HEK293T (cell line): ENCODE results near the gene FGF14.

ENCODE experiments used
- ARNT ChIP-seq: fragments of 450-650 bp; IDR thresholded peaks from 2 replicates; pipeline ENCODE4 v1.6.1; 2017; ENCODE audit warnings: mild to moderate bottlenecking
- BHLHE40 ChIP-seq: fragments of 450-650 bp; IDR thresholded peaks from 2 replicates; pipeline ENCODE4 v1.6.1; 2016; ENCODE audit warnings: mild to moderate bottlenecking, moderate library complexity, borderline replicate concordance
- FOXA1 ChIP-seq: fragments of 450-650 bp; IDR thresholded peaks from 2 replicates; pipeline ENCODE4 v1.6.1; 2016; ENCODE audit warnings: mild to moderate bottlenecking
- FOXK2 ChIP-seq: fragments of 450-650 bp; IDR thresholded peaks from 2 replicates; pipeline ENCODE4 v1.6.1; 2016; ENCODE audit warnings: mild to moderate bottlenecking
- FOXM1 ChIP-seq: fragments of 450-650 bp; IDR thresholded peaks from 2 replicates; pipeline ENCODE4 v1.6.1; 2017; ENCODE audit warnings: mild to moderate bottlenecking, borderline replicate concordance
- PKNOX1 ChIP-seq: fragments of 450-650 bp; IDR thresholded peaks from 2 replicates; pipeline ENCODE4 v1.6.1; 2016
- SP1 ChIP-seq: fragments of 450-650 bp; IDR thresholded peaks from 2 replicates; pipeline ENCODE4 v1.6.1; 2017
- SUZ12 ChIP-seq: fragments of 450-650 bp; IDR thresholded peaks from 2 replicates; pipeline ENCODE4 v1.6.1; 2016; ENCODE audit warnings: mild to moderate bottlenecking
- TARDBP ChIP-seq: fragments of 450-650 bp; IDR thresholded peaks from 2 replicates; pipeline ENCODE4 v1.6.1; 2016

- TF ChIP-seq FOXK2 (no peak), BHLHE40 (no peak), SP1 (no peak), TARDBP (no peak), ARNT (no peak), PKNOX1 (no peak), SUZ12 (no peak), FOXM1 (no peak), FOXA1 (no peak)
These were observed 572.4 kb downstream of the FGF14 start for GRCh38 chr13:101829484-101829883.
